Melanocyte of skin (primary cell): ENCODE results near the gene PCDHGA10. TPM values are rescaled to one million over a fixed set of nuclear protein-coding genes. Genes with fewer than 3 reads are reported as not detected.

Source experiments
- total RNA-seq, 2 donors: library from RNA; depleted of rRNA; stranded (reverse); fragments of >200 nt; gene quantifications; 2 replicates each; pipeline ENCODE4 v1.2.3, GENCODE V29; 2012

PCDHGA10 gene
- total RNA-seq, 2 donors, result 4.5 to 5.0 TPM

Other genes with a start within 250 kb of the PCDHGA10 start
- under 1 TPM; under 0.01 TPM for gene PCDHB7, start 240.3 kb upstream of the PCDHGA10 start, total RNA-seq
- under 1 TPM in 1 of 2 donors, not detected in 1; under 0.01 TPM for gene PCDHB8, start 235.2 kb upstream of the PCDHGA10 start, total RNA-seq
- gene PCDHB16, start 230.6 kb upstream of the PCDHGA10 start, total RNA-seq, result not detected
- gene PCDHB9, start 225.8 kb upstream of the PCDHGA10 start, total RNA-seq, result under 1 TPM in 1 of 2 donors, not detected in 1; under 0.01 TPM
- gene PCDHB10, start 220.6 kb upstream of the PCDHGA10 start, total RNA-seq, result under 1 TPM in 1 of 2 donors, not detected in 1; under 0.01 TPM
- gene PCDHB11, start 213.4 kb upstream of the PCDHGA10 start, total RNA-seq, result not detected
- under 1 TPM in 1 of 2 donors, not detected in 1; under 0.01 TPM for gene PCDHB12, start 204.3 kb upstream of the PCDHGA10 start, total RNA-seq
- under 1 TPM; under 0.01 to 0.34 TPM for gene PCDHB13, start 199.1 kb upstream of the PCDHGA10 start, total RNA-seq
- under 1 TPM in 1 of 2 donors, not detected in 1; under 0.01 TPM for gene PCDHB14, start 189.6 kb upstream of the PCDHGA10 start, total RNA-seq
- not detected for gene PCDHB15, start 167.6 kb upstream of the PCDHGA10 start, total RNA-seq
- gene SLC25A2, start 108.9 kb upstream of the PCDHGA10 start, total RNA-seq, result not detected
- gene TAF7, start 92.2 kb upstream of the PCDHGA10 start, total RNA-seq, result 10 to 100 TPM; 24.8 to 46.6 TPM
- gene PCDHGA1, start 82.5 kb upstream of the PCDHGA10 start, total RNA-seq, result under 1 TPM; under 0.01 TPM
- under 1 TPM; 0.67 to 0.69 TPM for gene PCDHGA2, start 74.2 kb upstream of the PCDHGA10 start, total RNA-seq
- under 1 TPM; 0.67 to 0.69 TPM for gene PCDHGA3, start 69.2 kb upstream of the PCDHGA10 start, total RNA-seq
- gene PCDHGB1, start 62.9 kb upstream of the PCDHGA10 start, total RNA-seq, result under 1 TPM; 0.33 to 0.69 TPM
- 1 to 10 TPM in 1 of 2 donors, under 1 TPM in 1; 0.67 to 1.0 TPM for gene PCDHGA4, start 58.0 kb upstream of the PCDHGA10 start, total RNA-seq
- 1 to 10 TPM in 1 of 2 donors, under 1 TPM in 1; 0.67 to 1.0 TPM for gene PCDHGB2, start 53.0 kb upstream of the PCDHGA10 start, total RNA-seq
- under 1 TPM; under 0.01 to 0.69 TPM for gene PCDHGA5, start 48.8 kb upstream of the PCDHGA10 start, total RNA-seq
- under 1 TPM; 0.69 to 1.00 TPM for gene PCDHGB3, start 42.7 kb upstream of the PCDHGA10 start, total RNA-seq
- 1 to 10 TPM in 1 of 2 donors, under 1 TPM in 1; 1.00 to 2.1 TPM for gene PCDHGA6, start 39.1 kb upstream of the PCDHGA10 start, total RNA-seq
- 1 to 10 TPM in 1 of 2 donors, under 1 TPM in 1; 0.67 to 1.0 TPM for gene PCDHGA7, start 30.2 kb upstream of the PCDHGA10 start, total RNA-seq
- gene PCDHGB4, start 25.3 kb upstream of the PCDHGA10 start, total RNA-seq, result 1 to 10 TPM; 5.3 to 5.9 TPM
- under 1 TPM; 0.34 to 0.67 TPM for gene PCDHGA8, start 20.4 kb upstream of the PCDHGA10 start, total RNA-seq
- 10 to 100 TPM in 1 of 2 donors, 1 to 10 TPM in 1; 8.7 to 12.0 TPM for gene PCDHGB5, start 15.0 kb upstream of the PCDHGA10 start, total RNA-seq
- 1 to 10 TPM in 1 of 2 donors, under 1 TPM in 1; 1.00 to 1.4 TPM for gene PCDHGA9, start 10.2 kb upstream of the PCDHGA10 start, total RNA-seq
- gene PCDHGB6, start 5.0 kb upstream of the PCDHGA10 start, total RNA-seq, result 1 to 10 TPM; 1.4 to 1.7 TPM
- gene PCDHGB7, start 4.7 kb downstream of the PCDHGA10 start, total RNA-seq, result 1 to 10 TPM; 3.7 to 3.8 TPM
- 1 to 10 TPM; 3.7 to 4.8 TPM for gene PCDHGA11, start 8.1 kb downstream of the PCDHGA10 start, total RNA-seq
- 10 to 100 TPM; 28.0 to 36.8 TPM for gene PCDHGA12, start 17.5 kb downstream of the PCDHGA10 start, total RNA-seq
- 10 to 100 TPM; 50.2 to 64.6 TPM for gene PCDHGC3, start 63.0 kb downstream of the PCDHGA10 start, total RNA-seq
- 1 to 10 TPM; 1.4 to 1.7 TPM for gene PCDHGC4, start 72.0 kb downstream of the PCDHGA10 start, total RNA-seq
- 1 to 10 TPM; 1.0 to 2.0 TPM for gene PCDHGC5, start 76.1 kb downstream of the PCDHGA10 start, total RNA-seq
- 10 to 100 TPM; 12.4 to 23.3 TPM for gene DIAPH1, start 206.0 kb downstream of the PCDHGA10 start, total RNA-seq
- gene HDAC3, start 223.9 kb downstream of the PCDHGA10 start, total RNA-seq, result 10 to 100 TPM; 47.5 to 50.3 TPM
- gene RELL2, start 224.0 kb downstream of the PCDHGA10 start, total RNA-seq, result 1 to 10 TPM; 4.8 to 7.3 TPM
- 10 to 100 TPM; 20.0 to 22.3 TPM for gene FCHSD1, start 238.4 kb downstream of the PCDHGA10 start, total RNA-seq